Fibroblast of pulmonary artery (primary cell): ENCODE results near the gene RAD54L2.
"Not testable (repeated sequence)": the region's sequence is repeated elsewhere in the genome, so short reads cannot be mapped to it uniquely, and the experiment has no call there.

ENCODE experiments used
- DNase-seq: peaks from one replicate; pipeline ENCODE4 v3.0.0-alpha.2; 2010; ENCODE audit warnings: low read depth
- H3K4me3 ChIP-seq: replicated peaks from 2 replicates; pipeline ENCODE4 v1.5.1; 2011; ENCODE audit warnings: low read depth, mild to moderate bottlenecking, control low read depth, low read length, moderate library complexity
- CTCF ChIP-seq: IDR thresholded peaks from 2 replicates; pipeline ENCODE4 v1.5.1; 2011; ENCODE audit warnings: mild to moderate bottlenecking, control low read depth, low read length, inconsistent platforms; ENCODE audit errors: missing control alignments

Gene RAD54L2

GRCh38 chr3:51530485-51530884 is 8.0 kb upstream of the RAD54L2 start:
- no peak overlapping the region for H3K4me3 ChIP-seq
- no peak for DNase-seq
- no peak for TF ChIP-seq CTCF

DNA sequence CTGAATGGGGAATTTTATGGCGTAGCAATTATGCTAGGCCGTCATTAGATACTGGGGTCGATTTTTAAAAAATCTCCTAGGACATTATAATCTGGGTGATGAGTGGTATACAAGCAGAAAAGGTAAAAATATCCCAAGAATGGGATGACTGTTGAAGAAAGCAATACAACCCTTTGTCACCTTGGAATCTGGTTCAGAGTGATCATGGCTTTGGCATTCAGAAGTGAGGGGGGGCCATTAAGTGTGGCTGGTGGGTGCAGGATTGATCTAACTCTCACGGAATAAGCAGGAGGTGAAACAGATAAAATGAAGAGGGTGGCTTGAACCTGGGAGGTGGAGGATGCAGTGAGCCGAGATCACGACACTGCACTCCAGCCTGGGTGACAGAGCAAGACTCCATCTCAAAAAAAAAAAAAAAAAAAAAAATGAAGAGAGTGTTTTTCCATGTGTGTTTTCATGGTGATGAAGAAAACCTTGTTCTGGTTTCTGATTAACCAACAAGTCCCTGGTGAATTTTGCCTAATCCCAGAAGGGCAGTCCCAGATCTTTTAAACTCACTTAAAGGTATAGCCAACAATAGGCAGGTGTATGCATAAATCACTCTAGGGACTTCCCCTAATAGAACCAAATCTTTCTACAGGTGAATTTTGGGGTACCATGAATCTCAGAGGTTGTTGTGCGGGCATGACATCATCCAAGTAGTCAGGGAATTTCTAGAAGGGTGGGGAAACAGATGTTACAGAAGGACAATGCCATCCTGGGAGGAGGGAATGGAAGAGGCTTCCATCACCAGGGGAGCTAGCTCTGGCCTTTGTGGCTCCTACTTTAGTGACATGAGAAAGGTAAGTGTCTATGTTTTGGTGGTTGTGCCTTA is 3.1 kb upstream of the RAD54L2 start:
- no peak overlapping the region for H3K4me3 ChIP-seq
- no peak for TF ChIP-seq CTCF
- no peak for DNase-seq

DNA sequence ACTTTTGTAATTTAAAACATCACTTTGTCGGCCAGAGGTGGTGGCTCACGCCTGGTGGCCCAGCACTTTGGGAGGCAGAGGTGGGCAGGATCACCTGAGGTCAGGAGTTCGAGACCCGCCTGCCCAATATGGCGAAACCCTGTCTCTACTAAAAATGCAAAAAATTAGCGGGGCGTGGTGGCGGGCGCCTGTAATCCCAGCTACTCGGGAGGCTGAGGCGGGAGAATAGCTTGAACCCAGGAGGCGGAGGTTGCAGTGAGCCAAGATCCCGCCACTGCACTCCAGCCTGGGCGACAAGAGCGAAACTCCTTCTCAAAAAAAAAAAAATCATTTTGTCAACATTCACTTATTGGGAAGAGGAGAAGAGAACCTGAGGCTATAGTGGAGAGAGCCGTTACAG is 888 bp upstream of the RAD54L2 start:
- not testable (repeated sequence) for DNase-seq
- H3K4me3 ChIP-seq = peak overlapping the region; percentile 81

DNA sequence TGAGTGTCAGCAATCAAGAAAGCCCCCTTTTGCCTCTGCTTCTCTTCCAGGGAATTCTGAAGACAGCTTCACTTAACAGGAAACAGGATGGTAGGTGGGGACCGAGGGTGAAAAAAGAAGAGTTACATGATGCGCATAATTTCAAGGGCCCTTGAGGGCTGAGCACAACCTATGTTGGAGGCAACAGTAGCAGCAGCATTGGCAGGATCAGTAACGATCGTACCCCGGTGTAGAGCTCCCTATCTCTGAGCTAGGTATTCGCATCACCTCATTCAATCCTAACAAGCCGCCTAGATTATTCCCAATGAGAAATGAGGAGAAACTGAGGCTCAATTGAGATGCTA is 432 bp upstream of the RAD54L2 start:
- peak; percentile 9 for DNase-seq

GRCh38 chr3:51539291-51539941 is 897 bp downstream of the RAD54L2 start:
- peak overlapping the region; percentile 81 for H3K4me3 ChIP-seq
- DNase-seq = peak; percentile 55
- TF ChIP-seq CTCF = no peak

More for the DNA sequence above, 432 bp upstream of the RAD54L2 start:
- peak overlapping the region; percentile 81 for H3K4me3 ChIP-seq
- TF ChIP-seq CTCF = no peak

DNA sequence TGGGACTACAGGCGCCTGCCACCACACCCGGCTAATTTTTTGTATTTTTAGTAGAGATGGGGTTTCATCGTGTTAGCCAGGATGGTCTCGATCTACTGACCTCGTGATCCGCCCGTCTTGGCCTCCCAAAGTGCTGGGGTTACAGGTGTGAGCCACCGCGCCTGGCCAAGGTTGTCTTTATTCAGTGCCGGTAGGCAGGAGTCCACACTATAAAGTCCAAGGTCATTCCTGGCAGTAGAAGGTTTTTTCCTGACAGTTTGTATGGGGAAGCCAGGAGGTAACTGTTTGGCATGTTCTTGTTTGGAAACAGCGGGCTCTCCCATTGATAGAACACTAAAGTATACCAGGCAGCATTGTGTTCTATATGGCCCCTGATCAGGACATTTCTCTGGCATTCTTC is 4.1 kb downstream of the RAD54L2 start:
- not testable (repeated sequence) for H3K4me3 ChIP-seq, DNase-seq

DNA sequence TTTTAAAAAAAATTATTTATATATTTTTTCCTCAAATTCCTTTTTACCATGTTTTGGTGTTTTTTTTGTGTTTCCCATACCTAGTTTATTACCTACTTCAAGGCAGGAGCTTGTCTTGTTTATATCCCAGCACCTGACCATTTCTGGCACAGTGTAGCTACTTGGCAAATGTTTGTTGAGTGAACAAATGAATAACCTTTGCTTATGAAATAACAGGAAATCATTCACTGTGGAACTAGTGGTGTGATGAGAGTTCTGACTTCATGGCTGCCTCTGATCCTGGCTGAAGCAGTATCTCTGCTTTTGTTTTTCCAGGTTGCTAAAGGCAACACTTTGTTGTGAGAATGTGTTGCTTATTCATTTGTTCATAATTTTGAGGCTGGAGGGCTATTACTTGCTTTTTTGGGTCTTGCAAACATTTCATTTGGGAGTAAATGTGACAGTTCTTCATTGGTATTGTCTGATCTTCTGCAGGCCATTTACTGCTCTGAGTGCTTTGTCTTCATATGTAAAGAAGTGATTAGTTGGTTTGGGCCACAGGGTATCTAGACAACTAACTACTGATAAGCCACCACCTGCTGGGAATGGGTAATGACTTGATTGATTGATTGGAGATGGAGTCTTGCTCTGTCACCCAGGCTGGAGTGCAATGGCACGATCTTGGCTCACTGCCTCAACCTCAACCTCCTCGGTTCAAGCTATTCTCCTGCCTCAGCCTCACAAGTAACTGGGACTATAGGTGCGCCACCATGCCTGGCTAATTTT is 5.7 kb downstream of the RAD54L2 start:
- peak; percentile 71 for DNase-seq
- no peak for TF ChIP-seq CTCF
- H3K4me3 ChIP-seq = no peak overlapping the region
